ENCODE measurements around the gene TAS1R3.
"Not testable (repeated sequence)": the region's sequence is repeated elsewhere in the genome, so short reads cannot be mapped to it uniquely, and the experiment has no call there.

Gene TAS1R3

GRCh38 chr1:1309251-1310108 is 21.6 kb upstream of the TAS1R3 start:
- peak; percentile 32 for DNase-seq

GRCh38 chr1:1310109-1310385 is 21.0 kb upstream of the TAS1R3 start:
- DNase-seq = no peak

- no peak for DNase-seq
These were observed 20.5 kb upstream of the TAS1R3 start for GRCh38 chr1:1310476-1311053.

GRCh38 chr1:1311107-1312104 is 19.7 kb upstream of the TAS1R3 start:
- no peak for DNase-seq

- DNase-seq = no peak
These were observed 18.4 kb upstream of the TAS1R3 start for GRCh38 chr1:1312450-1313314.

GRCh38 chr1:1313500-1314236 is 17.4 kb upstream of the TAS1R3 start:
- no peak for DNase-seq

GRCh38 chr1:1314237-1314586 is 16.9 kb upstream of the TAS1R3 start:
- no peak for DNase-seq

GRCh38 chr1:1314678-1315335 is 16.3 kb upstream of the TAS1R3 start:
- no peak for DNase-seq

- no peak for DNase-seq
These were observed 15.6 kb upstream of the TAS1R3 start for GRCh38 chr1:1315435-1315954.

GRCh38 chr1:1316199-1316598 is 14.9 kb upstream of the TAS1R3 start:
- DNase-seq = not testable (repeated sequence)

GRCh38 chr1:1317420-1317819 is 13.7 kb upstream of the TAS1R3 start:
- no peak for DNase-seq

- no peak for DNase-seq
These were observed 12.9 kb upstream of the TAS1R3 start for GRCh38 chr1:1318131-1318652.

- no peak for DNase-seq
These were observed 12.1 kb upstream of the TAS1R3 start for GRCh38 chr1:1318777-1319645.

GRCh38 chr1:1319646-1319941 is 11.5 kb upstream of the TAS1R3 start:
- DNase-seq = no peak

GRCh38 chr1:1320666-1321448 is 10.2 kb upstream of the TAS1R3 start:
- no peak for DNase-seq

- DNase-seq = no peak
These were observed 9.6 kb upstream of the TAS1R3 start for GRCh38 chr1:1321477-1321876.

- no peak for DNase-seq
These were observed 8.7 kb upstream of the TAS1R3 start for GRCh38 chr1:1322418-1322817.

- DNase-seq = no peak
These were observed 8.1 kb upstream of the TAS1R3 start for GRCh38 chr1:1322952-1323351.

GRCh38 chr1:1324084-1324523 is 7.0 kb upstream of the TAS1R3 start:
- no peak for DNase-seq

Measured in stimulated activated CD4-positive, alpha-beta T cell treated with anti-CD3 and anti-CD28 coated beads, Interleukin-4, amount 100 ng/mL, for 1 hour (primary cell).